Measurements from ENCODE around the gene ADAP1. TPM values are rescaled to one million over a fixed set of nuclear protein-coding genes. Genes with fewer than 3 reads are reported as not detected.

The ADAP1 gene
- total RNA-seq, 1 donor from 2014 or later = 0.30 TPM

DNA sequence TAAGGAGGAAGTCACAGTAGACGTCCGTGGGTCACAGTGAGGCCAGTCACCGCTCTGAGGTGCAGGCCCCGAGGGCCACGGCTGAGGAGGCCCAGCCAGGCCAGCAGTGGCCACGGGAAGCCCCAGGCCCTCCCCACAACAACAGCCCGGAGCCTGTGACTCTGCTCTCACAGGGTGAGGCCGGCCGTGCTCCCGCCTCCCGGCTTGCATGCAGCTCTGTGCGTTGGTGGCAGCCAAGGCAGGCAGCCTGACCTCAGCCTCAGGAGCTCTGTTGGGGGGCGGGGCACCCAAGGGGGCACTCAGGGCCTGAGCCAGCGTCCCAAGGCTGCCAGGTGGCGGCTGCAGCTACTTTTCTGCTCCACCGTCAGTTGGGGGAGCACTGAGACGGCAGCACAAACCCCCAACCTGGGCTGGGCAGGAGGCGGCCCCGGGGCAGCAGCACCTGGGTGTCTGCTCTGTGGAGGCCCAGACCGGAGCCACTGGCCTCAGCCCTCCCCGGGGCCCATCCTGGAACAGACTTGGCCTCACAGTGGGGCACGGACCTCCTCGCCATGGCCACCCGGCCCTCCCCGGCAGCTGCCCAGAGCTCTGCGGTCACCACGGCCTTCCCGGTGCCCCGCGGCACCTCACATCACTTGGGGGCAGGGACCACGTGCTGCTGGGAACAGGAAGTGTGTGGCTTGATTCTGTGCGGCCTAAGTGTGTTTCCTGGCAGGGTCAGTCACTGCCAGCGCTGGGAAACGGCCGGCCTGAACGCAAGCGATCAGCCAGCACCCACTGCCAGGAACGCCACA lies 41.8 kb upstream of the ADAP1 start:
- no peaks in the 10 kb centered on the region for H3K79me2 ChIP-seq (ENCODE audit: low read depth)
- no peak overlapping the region for H3K4me2 ChIP-seq
- no peak overlapping the region for H2AFZ ChIP-seq (replicated peaks)
- H3K36me3 Mint-ChIP-seq = no peaks in the 10 kb centered on the region
- H3F3A ChIP-seq (ENCODE audit: low read depth) = peaks cover 21% of the 10 kb centered on the region
- TF ChIP-seq, protein P1, sequence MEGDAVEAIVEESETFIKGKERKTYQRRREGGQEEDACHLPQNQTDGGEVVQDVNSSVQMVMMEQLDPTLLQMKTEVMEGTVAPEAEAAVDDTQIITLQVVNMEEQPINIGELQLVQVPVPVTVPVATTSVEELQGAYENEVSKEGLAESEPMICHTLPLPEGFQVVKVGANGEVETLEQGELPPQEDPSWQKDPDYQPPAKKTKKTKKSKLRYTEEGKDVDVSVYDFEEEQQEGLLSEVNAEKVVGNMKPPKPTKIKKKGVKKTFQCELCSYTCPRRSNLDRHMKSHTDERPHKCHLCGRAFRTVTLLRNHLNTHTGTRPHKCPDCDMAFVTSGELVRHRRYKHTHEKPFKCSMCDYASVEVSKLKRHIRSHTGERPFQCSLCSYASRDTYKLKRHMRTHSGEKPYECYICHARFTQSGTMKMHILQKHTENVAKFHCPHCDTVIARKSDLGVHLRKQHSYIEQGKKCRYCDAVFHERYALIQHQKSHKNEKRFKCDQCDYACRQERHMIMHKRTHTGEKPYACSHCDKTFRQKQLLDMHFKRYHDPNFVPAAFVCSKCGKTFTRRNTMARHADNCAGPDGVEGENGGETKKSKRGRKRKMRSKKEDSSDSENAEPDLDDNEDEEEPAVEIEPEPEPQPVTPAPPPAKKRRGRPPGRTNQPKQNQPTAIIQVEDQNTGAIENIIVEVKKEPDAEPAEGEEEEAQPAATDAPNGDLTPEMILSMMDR (IDR thresholded peaks at IDR 0.05) = no peak
- no peak for TF ChIP-seq EZH2phosphoT487 (IDR thresholded peaks at IDR 0.05)
- no peak for TF ChIP-seq EZH2 (IDR thresholded peaks at IDR 0.05)
- no peaks in the 10 kb centered on the region for H3K36me3 ChIP-seq
- peaks cover 10% of the 10 kb centered on the region for H3K4me1 ChIP-seq
- no peak overlapping the region for H3K27ac Mint-ChIP-seq
- no peak overlapping the region for H3K4me3 Mint-ChIP-seq
- no peak overlapping the region for H3K4me3 ChIP-seq
- H3K27me3 Mint-ChIP-seq (ENCODE audit: insufficient read depth, low read depth) = peaks cover 6% of the 10 kb centered on the region
- H3K4me1 Mint-ChIP-seq = peaks cover 22% of the 10 kb centered on the region
- DNase-seq (ENCODE audit: low spot score) = no peak
- H3K9me3 ChIP-seq (ENCODE audit: low read depth) = no peaks in the 10 kb centered on the region
- H3K27me3 ChIP-seq = no peaks in the 10 kb centered on the region
- peaks cover 6% of the 10 kb centered on the region for H4K20me1 ChIP-seq (ENCODE audit: low read depth)
- H3K27ac ChIP-seq = no peak overlapping the region
- H3K9ac ChIP-seq = no peak overlapping the region
- no peaks in the 10 kb centered on the region for H3K9me3 Mint-ChIP-seq

DNA sequence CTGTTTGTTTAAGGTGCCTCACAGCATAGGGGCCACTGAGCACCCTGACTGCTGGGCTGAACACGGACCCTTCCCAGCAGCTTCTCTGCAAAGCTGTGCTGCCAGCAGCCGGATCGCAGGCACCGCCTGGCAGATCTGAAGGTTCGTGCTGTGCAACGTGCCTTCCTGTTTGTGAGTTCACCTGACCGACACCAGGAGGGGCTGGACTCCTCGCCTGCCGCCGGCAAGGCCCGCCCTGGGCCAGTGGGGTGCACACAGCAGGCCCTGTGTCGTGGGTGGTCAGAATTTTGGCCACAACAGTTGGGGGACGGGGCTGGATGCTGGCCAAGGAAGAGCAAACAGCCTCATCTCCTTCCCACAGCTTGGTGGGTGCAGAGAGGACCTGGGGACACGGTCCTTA lies 41.1 kb upstream of the ADAP1 start:
- no peak overlapping the region for H3K4me3 ChIP-seq
- no peak overlapping the region for H3K4me2 ChIP-seq
- no peak for DNase-seq (ENCODE audit: low spot score)
- peaks cover 4% of the 10 kb centered on the region for H3K4me1 ChIP-seq
- H3K9ac ChIP-seq = no peak overlapping the region
- TF ChIP-seq, protein P1 (IDR thresholded peaks at IDR 0.05) = no peak
- TF ChIP-seq EZH2phosphoT487 (IDR thresholded peaks at IDR 0.05) (no peak), EZH2 (IDR thresholded peaks at IDR 0.05) (no peak)
- no peaks in the 10 kb centered on the region for H3K79me2 ChIP-seq (ENCODE audit: low read depth)
- H3K27ac Mint-ChIP-seq = no peak overlapping the region
- H3K27me3 ChIP-seq = no peaks in the 10 kb centered on the region
- H3K9me3 ChIP-seq (ENCODE audit: low read depth) = no peaks in the 10 kb centered on the region
- H3K27me3 Mint-ChIP-seq (ENCODE audit: insufficient read depth, low read depth) = peaks cover 4% of the 10 kb centered on the region
- H2AFZ ChIP-seq (replicated peaks) = no peak overlapping the region
- no peak overlapping the region for H3K27ac ChIP-seq
- H3K36me3 Mint-ChIP-seq = no peaks in the 10 kb centered on the region
- H4K20me1 ChIP-seq (ENCODE audit: low read depth) = peaks cover 3% of the 10 kb centered on the region
- peaks cover 20% of the 10 kb centered on the region for H3K4me1 Mint-ChIP-seq
- peaks cover 17% of the 10 kb centered on the region for H3F3A ChIP-seq (ENCODE audit: low read depth)
- no peaks in the 10 kb centered on the region for H3K36me3 ChIP-seq
- H3K9me3 Mint-ChIP-seq = no peaks in the 10 kb centered on the region
- H3K4me3 Mint-ChIP-seq = no peak overlapping the region

DNA sequence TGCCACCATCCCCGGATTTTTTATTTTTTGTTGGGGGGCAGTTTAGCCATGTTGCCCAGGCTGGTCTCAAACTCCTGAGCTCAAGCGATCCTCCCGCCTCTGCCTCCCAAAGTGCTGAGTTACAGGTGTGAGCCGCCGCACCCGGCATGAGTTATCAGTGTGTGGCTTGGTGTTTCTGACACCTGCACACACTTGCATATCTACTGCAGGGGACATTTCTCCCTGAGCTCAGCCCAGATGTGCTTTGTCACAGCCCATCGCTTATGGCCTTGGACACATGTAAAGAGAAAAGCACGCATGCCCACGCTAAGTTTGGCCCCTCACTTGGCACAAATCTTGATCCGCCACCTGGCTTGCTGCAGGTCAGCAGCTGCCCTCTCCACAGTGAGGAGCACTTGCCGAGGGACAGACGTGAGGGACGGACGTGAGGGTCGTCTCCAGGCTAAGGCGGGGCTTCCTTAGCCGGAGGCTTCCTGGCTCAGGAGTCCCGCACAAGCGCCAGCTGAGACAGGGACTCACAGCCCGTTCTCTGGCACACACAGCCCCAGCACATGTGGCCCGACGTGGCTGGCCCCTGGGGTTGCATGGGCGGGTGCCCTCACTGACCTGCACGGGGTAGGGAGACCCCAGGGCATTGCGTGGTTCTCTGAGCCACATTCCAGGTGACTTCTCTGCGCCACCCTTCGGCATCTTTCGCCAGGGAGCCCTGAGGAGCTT lies 40.3 kb upstream of the ADAP1 start:
- no peaks in the 10 kb centered on the region for H3K9me3 Mint-ChIP-seq
- H3F3A ChIP-seq (ENCODE audit: low read depth) = peaks cover 12% of the 10 kb centered on the region
- H3K27me3 ChIP-seq = no peaks in the 10 kb centered on the region
- DNase-seq (ENCODE audit: low spot score) = no peak
- peaks cover 17% of the 10 kb centered on the region for H3K4me1 Mint-ChIP-seq
- H2AFZ ChIP-seq (replicated peaks) = no peak overlapping the region
- no peak overlapping the region for H3K27ac Mint-ChIP-seq
- H3K4me2 ChIP-seq = no peak overlapping the region
- peaks cover 4% of the 10 kb centered on the region for H3K27me3 Mint-ChIP-seq (ENCODE audit: insufficient read depth, low read depth)
- H3K9ac ChIP-seq = no peak overlapping the region
- H3K4me1 ChIP-seq = peaks cover 4% of the 10 kb centered on the region
- peaks cover 3% of the 10 kb centered on the region for H4K20me1 ChIP-seq (ENCODE audit: low read depth)
- TF ChIP-seq EZH2phosphoT487 (IDR thresholded peaks at IDR 0.05) = no peak
- no peak for TF ChIP-seq EZH2 (IDR thresholded peaks at IDR 0.05)
- TF ChIP-seq, protein P1 (IDR thresholded peaks at IDR 0.05) = no peak
- no peak overlapping the region for H3K27ac ChIP-seq
- no peaks in the 10 kb centered on the region for H3K79me2 ChIP-seq (ENCODE audit: low read depth)
- H3K4me3 ChIP-seq = no peak overlapping the region
- H3K36me3 Mint-ChIP-seq = no peaks in the 10 kb centered on the region
- no peaks in the 10 kb centered on the region for H3K9me3 ChIP-seq (ENCODE audit: low read depth)
- H3K4me3 Mint-ChIP-seq = no peak overlapping the region
- H3K36me3 ChIP-seq = no peaks in the 10 kb centered on the region
